HepG2 (cell line): ENCODE data around the gene GHR. TPM values are rescaled to one million over a fixed set of nuclear protein-coding genes. Genes with fewer than 3 reads are reported as not detected.

Experiments used
- ATAC-seq: fragments of 200-7000 bp; cut with Tn5 transposase; 3 replicates; pipeline ENCODE4 v1.9.1; 2020; ENCODE audit warnings: mild to moderate bottlenecking, moderate library complexity
- BruUV-seq: library from RNA; stranded (reverse); fragments of 400-500 nt; replicated peaks from 2 replicates; lab custom pipeline; 2021; lab: Mats Ljungman, UMichigan
- CTCF ChIA-PET: fragments of 300-600 bp; formaldehyde crosslinking; extraction: SDS; loops from one replicate; lab custom pipeline; 2021; ENCODE audit warnings: low total read pairs, inconsistent platforms, low intra/inter-chr PET ratio; lab: Yijun Ruan, JAX
- POLR2A ChIA-PET: fragments of 350-600 bp; sonication (Branson Sonifier 250); formaldehyde crosslinking; loops from one replicate; lab custom pipeline; 2020; ENCODE audit warnings: antibody characterized with exemption, inconsistent platforms; lab: Yijun Ruan, JAX
- DNase-seq: peaks from one replicate; pipeline ENCODE4 v3.0.0-alpha.2; 2015; ENCODE audit warnings: low spot score
- FAIRE-seq: peaks from 3 replicates; lab custom pipeline; 2011; peaks lifted over from hg19 to GRCh38; lab: Jason Lieb, UNC
- H2AFZ ChIP-seq: one replicate; pipeline ENCODE4 v1.6.1; 2011; ENCODE audit warnings: low read length, inconsistent platforms
- H3K27ac ChIP-seq: fragments of 300-600 bp; 3 replicates; pipeline ENCODE4 v1.8.0; 2011; ENCODE audit warnings: mixed run types, mild to moderate bottlenecking, mixed read lengths, low read length, inconsistent platforms; ENCODE audit not compliant: insufficient read depth; ENCODE audit errors: extremely low read length
- H3K27me3 ChIP-seq, 2 experiments: fragments of 200-600 bp in 1 of 2; 2 replicates in 1 of 2; 3 replicates in 1 of 2; pipeline versions ENCODE4 v1.6.0 to v1.8.0; 2011; ENCODE audit warnings: low read length in 2 of 2, mild to moderate bottlenecking in 2 of 2, moderate library complexity in 2 of 2, inconsistent platforms in 1 of 2; ENCODE audit not compliant: insufficient read depth in 2 of 2, control insufficient read depth in 1 of 2
- H3K36me3 ChIP-seq, 2 experiments: fragments of 200-600 bp in 1 of 2; replicated peaks in 1 of 2; 2 replicates in 1 of 2; 3 replicates in 1 of 2; pipeline versions ENCODE4 v1.5.1 to v1.8.0; 2011; ENCODE audit warnings: low read length in 2 of 2, inconsistent platforms in 1 of 2; ENCODE audit not compliant: insufficient read depth in 2 of 2, control insufficient read depth in 1 of 2
- H3K4me1 ChIP-seq: 2 replicates; pipeline ENCODE4 v1.5.1; 2012; ENCODE audit warnings: low read length, inconsistent platforms; ENCODE audit not compliant: insufficient read depth
- H3K4me2 ChIP-seq: 2 replicates; pipeline ENCODE4 v1.6.0; 2011; ENCODE audit warnings: low read depth, low read length, inconsistent platforms
- H3K4me3 ChIP-seq, 3 experiments: fragments of 200-600 bp in 1 of 3; sonication (generic), shearing (Covaris generic) in 1 of 3; replicated peaks in 1 of 3; 2 replicates each; pipeline ENCODE4 v1.5.1; 2011 to 2016; ENCODE audit warnings: low read length in 3 of 3, inconsistent platforms in 2 of 3, low read depth in 2 of 3, mild to moderate bottlenecking in 2 of 3, control low read depth in 1 of 3, mixed read lengths in 1 of 3; ENCODE audit not compliant: insufficient read depth in 1 of 3
- H3K79me2 ChIP-seq: one replicate; pipeline ENCODE4 v1.6.1; 2011; ENCODE audit warnings: low read length, inconsistent platforms; ENCODE audit not compliant: insufficient read depth
- H3K9ac ChIP-seq: 2 replicates; pipeline ENCODE4 v1.6.0; 2011; ENCODE audit warnings: mild to moderate bottlenecking, low read depth, low read length, inconsistent platforms; ENCODE audit not compliant: insufficient read depth
- H3K9me3 ChIP-seq: 2 replicates; pipeline ENCODE4 v1.5.1; 2012; ENCODE audit warnings: mild to moderate bottlenecking, low read length
- H4K20me1 ChIP-seq: 2 replicates; pipeline ENCODE4 v1.6.0; 2011; ENCODE audit warnings: inconsistent platforms, mild to moderate bottlenecking, low read length, moderate library complexity; ENCODE audit not compliant: insufficient read depth
- CBX1 ChIP-seq: IDR thresholded peaks from one replicate; pipeline ENCODE4 v1.6.1; 2016; ENCODE audit warnings: antibody characterized with exemption, low read depth
- CBX5 ChIP-seq: sonication (generic); formaldehyde crosslinking; IDR thresholded peaks from 2 replicates; pipeline ENCODE4 v1.4.0; 2020; ENCODE audit warnings: missing genetic modification reagents, borderline replicate concordance
- MEF2D ChIP-seq: sonication (generic); formaldehyde crosslinking; IDR thresholded peaks from 2 replicates; pipeline ENCODE4 v1.5.1; 2020; ENCODE audit warnings: mild to moderate bottlenecking, missing genetic modification reagents
- NCOR1 ChIP-seq: fragments of 200-600 bp; sonication (generic); IDR thresholded peaks from 2 replicates; pipeline ENCODE4 v1.7.0; 2017; ENCODE audit warnings: antibody characterized with exemption, low read length, borderline replicate concordance
- RARA ChIP-seq: IDR thresholded peaks from 2 replicates; pipeline ENCODE4 v1.6.1; 2016; ENCODE audit warnings: missing genetic modification reagents, missing compliant biosample characterization
- REL ChIP-seq: sonication (generic); formaldehyde crosslinking; conservative IDR thresholded peaks from 2 replicates; pipeline ENCODE4 v1.8.0; 2022; ENCODE audit warnings: mild to moderate bottlenecking, missing genetic modification reagents, moderate library complexity
- RNF2 ChIP-seq: fragments of 450-650 bp; conservative IDR thresholded peaks from 2 replicates; pipeline ENCODE4 v1.6.1; 2016; ENCODE audit warnings: low read depth
- SMC3 ChIP-seq: IDR thresholded peaks from 2 replicates; pipeline ENCODE4 v1.6.1; 2011; ENCODE audit warnings: low read length, improper control_type of control experiment
- TCF7 ChIP-seq: sonication (generic); IDR thresholded peaks from 2 replicates; pipeline ENCODE4 v1.6.1; 2016; ENCODE audit warnings: antibody characterized with exemption, low read depth
- ZBTB7B ChIP-seq: sonication (generic); formaldehyde crosslinking; IDR thresholded peaks from 2 replicates; pipeline ENCODE4 v1.4.0; 2020; ENCODE audit warnings: missing genetic modification reagents
- ZC3H13 ChIP-seq: sonication (generic); formaldehyde crosslinking; IDR thresholded peaks from 2 replicates; pipeline ENCODE4 v1.8.1; 2023; ENCODE audit warnings: mild to moderate bottlenecking, missing genetic modification reagents, moderate library complexity
- ZNF354B ChIP-seq: sonication (generic); formaldehyde crosslinking; IDR thresholded peaks from 2 replicates; pipeline ENCODE4 v1.8.0; 2022; ENCODE audit warnings: mild to moderate bottlenecking, missing genetic modification reagents
- ZNF432 ChIP-seq: sonication (generic); formaldehyde crosslinking; IDR thresholded peaks from 2 replicates; pipeline ENCODE4 v1.5.0; 2020; ENCODE audit warnings: missing genetic modification reagents, mild to moderate bottlenecking, borderline replicate concordance
- ZNF552 ChIP-seq: sonication (generic); formaldehyde crosslinking; IDR thresholded peaks from 2 replicates; pipeline ENCODE4 v1.9.0; 2022; ENCODE audit warnings: missing genetic modification reagents, mild to moderate bottlenecking, borderline replicate concordance
- ZNF558 ChIP-seq: sonication (generic); formaldehyde crosslinking; IDR thresholded peaks from 2 replicates; pipeline ENCODE4 v1.9.0; 2022; ENCODE audit warnings: mild to moderate bottlenecking, missing genetic modification reagents, borderline replicate concordance
- WGBS: methylation state at CpG from one replicate; pipeline ENCODE4 v1.1.6; 2017; ENCODE audit warnings: low lambda C conversion rate; 5-methylcytosine and 5-hydroxymethylcytosine counted together
- in situ Hi-C: cut with HindIII; loops from 2 replicates; pipeline ENCODE4 v1.10.0; 2017; ENCODE audit warnings: low pct_unique_long_range_greater_than_20kb; ENCODE audit not compliant: extremely low pct_ligation_motif_present
- intact Hi-C: fragments of 100-400 bp; cut with micrococcal nuclease; formaldehyde crosslinking; loops from one replicate; pipeline ENCODE4 v1.10.0; 2022; ENCODE audit not compliant: unreplicated experiment
- polyA plus RNA-seq, 8 experiments: library from polyadenylated mRNA; depleted of rRNA in 3 of 8; stranded (reverse) in 7 of 8; unstranded in 1 of 8; fragments of >200 nt; fragmentation: Illumina TruSeq in 4 of 8; extraction: Trizol in 4 of 8; gene quantifications; 2 replicates each; pipeline versions ENCODE4 v1.2.1 to v1.2.3, GENCODE V29; 2011 to 2016; ENCODE audit warnings: low read depth in 4 of 8, missing spikeins in 1 of 8, mixed read lengths in 1 of 8; ENCODE audit not compliant: insufficient read depth in 1 of 8
- total RNA-seq, 5 experiments: library from RNA; depleted of rRNA; stranded (reverse); fragments of >200 nt; fragmentation: Illumina TruSeq; extraction: Trizol; gene quantifications; 2 replicates each; pipeline ENCODE4 v1.2.3, GENCODE V29; 2016; ENCODE audit warnings: low read depth in 1 of 5
- TF ChIP-seq, protein P1 (sequence below): sonication (generic); formaldehyde crosslinking; IDR thresholded peaks from 2 replicates; pipeline ENCODE4 v1.5.1; 2020; ENCODE audit warnings: mild to moderate bottlenecking, moderate library complexity, missing genetic modification reagents
- TF ChIP-seq, protein P2 (sequence below): sonication (generic); formaldehyde crosslinking; IDR thresholded peaks from 2 replicates; pipeline ENCODE4 v1.4.0; 2020; ENCODE audit warnings: low read depth, mild to moderate bottlenecking, missing genetic modification reagents
- TF ChIP-seq, protein P3 (sequence below): sonication (generic); formaldehyde crosslinking; IDR thresholded peaks from 2 replicates; pipeline ENCODE4 v1.5.1; 2020; ENCODE audit warnings: mild to moderate bottlenecking, missing genetic modification reagents
- TF ChIP-seq, protein P4 (sequence below): sonication (generic); formaldehyde crosslinking; IDR thresholded peaks from 2 replicates; pipeline ENCODE4 v1.5.1; 2020; ENCODE audit warnings: missing genetic modification reagents, mild to moderate bottlenecking, borderline replicate concordance

GHR gene
- total and polyA plus RNA-seq, 2 of the 13 experiments (the other 11 are each of a cell fraction or from before 2014, with no cell fraction given): 0.07 TPM; not detected in 1

DNA sequence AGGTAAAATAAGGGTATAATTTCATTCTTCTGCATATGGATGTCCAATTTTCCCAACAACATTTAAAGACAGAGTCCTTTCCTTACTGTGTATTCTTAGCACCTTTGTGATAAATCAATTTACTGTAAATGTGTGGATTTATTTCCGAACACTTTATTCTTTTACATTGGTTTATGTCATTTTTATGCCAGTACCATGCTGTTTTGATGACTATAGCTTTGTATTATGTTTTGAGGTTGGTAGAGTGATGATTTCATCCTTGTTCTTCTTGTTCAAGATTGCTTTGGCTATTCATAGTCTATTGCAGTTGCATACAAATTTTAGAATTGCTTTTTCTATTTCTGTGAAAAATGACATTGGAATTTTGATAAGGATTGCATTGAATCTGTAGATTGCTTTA lies 280.0 kb downstream of the GHR start:
- ChIA-PET CTCF (no interaction called here), POLR2A (no interaction called here)
- Histone ChIP-seq H4K20me1 (no peaks in the 10 kb centered on the region), H3K4me1 (no peaks in the 10 kb centered on the region), H3K27ac (no peak overlapping the region), H3K4me3 (no peak overlapping the region), H3K9ac (no peak overlapping the region), H3K36me3 (no peaks in the 10 kb centered on the region), H2AFZ (no peak overlapping the region), H3K9me3 (0 out of 2 replicates have a peak, but pooled peaks cover 4% of the 10 kb centered on the region), H3K27me3 (no peaks in the 10 kb centered on the region), H3K4me2 (no peak overlapping the region), H3K79me2 (no peaks in the 10 kb centered on the region)
- FAIRE-seq (no peak), DNase-seq (no peak), ATAC-seq (no peak)
- no TSS peak for BruUV-seq
- in situ Hi-C loops: no loop called here
- TF ChIP-seq NCOR1: no peak
- TF ChIP-seq CBX5 (CRISPR knock-in tag): no peak
- TF ChIP-seq RARA (CRISPR knock-in tag): no peak
- TF ChIP-seq, protein P1, sequence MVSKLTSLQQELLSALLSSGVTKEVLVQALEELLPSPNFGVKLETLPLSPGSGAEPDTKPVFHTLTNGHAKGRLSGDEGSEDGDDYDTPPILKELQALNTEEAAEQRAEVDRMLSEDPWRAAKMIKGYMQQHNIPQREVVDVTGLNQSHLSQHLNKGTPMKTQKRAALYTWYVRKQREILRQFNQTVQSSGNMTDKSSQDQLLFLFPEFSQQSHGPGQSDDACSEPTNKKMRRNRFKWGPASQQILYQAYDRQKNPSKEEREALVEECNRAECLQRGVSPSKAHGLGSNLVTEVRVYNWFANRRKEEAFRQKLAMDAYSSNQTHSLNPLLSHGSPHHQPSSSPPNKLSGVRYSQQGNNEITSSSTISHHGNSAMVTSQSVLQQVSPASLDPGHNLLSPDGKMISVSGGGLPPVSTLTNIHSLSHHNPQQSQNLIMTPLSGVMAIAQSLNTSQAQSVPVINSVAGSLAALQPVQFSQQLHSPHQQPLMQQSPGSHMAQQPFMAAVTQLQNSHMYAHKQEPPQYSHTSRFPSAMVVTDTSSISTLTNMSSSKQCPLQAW (CRISPR knock-in tag): no peak
- no peak for TF ChIP-seq ZNF354B
- TF ChIP-seq ZNF432: no peak
- TF ChIP-seq ZNF558 (CRISPR knock-in tag): no peak
- TF ChIP-seq TCF7: no peak
- no peak for TF ChIP-seq MEF2D (CRISPR knock-in tag)
- TF ChIP-seq RNF2: no peak
- TF ChIP-seq ZBTB7B (CRISPR knock-in tag): no peak
- TF ChIP-seq ZC3H13 (CRISPR knock-in tag): no peak
- TF ChIP-seq ZNF552 (CRISPR knock-in tag): no peak
- no peak for TF ChIP-seq SMC3
- no peak for TF ChIP-seq REL (CRISPR knock-in tag)
- TF ChIP-seq, protein P2, sequence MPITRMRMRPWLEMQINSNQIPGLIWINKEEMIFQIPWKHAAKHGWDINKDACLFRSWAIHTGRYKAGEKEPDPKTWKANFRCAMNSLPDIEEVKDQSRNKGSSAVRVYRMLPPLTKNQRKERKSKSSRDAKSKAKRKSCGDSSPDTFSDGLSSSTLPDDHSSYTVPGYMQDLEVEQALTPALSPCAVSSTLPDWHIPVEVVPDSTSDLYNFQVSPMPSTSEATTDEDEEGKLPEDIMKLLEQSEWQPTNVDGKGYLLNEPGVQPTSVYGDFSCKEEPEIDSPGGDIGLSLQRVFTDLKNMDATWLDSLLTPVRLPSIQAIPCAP: no peak
- TF ChIP-seq, protein P3, sequence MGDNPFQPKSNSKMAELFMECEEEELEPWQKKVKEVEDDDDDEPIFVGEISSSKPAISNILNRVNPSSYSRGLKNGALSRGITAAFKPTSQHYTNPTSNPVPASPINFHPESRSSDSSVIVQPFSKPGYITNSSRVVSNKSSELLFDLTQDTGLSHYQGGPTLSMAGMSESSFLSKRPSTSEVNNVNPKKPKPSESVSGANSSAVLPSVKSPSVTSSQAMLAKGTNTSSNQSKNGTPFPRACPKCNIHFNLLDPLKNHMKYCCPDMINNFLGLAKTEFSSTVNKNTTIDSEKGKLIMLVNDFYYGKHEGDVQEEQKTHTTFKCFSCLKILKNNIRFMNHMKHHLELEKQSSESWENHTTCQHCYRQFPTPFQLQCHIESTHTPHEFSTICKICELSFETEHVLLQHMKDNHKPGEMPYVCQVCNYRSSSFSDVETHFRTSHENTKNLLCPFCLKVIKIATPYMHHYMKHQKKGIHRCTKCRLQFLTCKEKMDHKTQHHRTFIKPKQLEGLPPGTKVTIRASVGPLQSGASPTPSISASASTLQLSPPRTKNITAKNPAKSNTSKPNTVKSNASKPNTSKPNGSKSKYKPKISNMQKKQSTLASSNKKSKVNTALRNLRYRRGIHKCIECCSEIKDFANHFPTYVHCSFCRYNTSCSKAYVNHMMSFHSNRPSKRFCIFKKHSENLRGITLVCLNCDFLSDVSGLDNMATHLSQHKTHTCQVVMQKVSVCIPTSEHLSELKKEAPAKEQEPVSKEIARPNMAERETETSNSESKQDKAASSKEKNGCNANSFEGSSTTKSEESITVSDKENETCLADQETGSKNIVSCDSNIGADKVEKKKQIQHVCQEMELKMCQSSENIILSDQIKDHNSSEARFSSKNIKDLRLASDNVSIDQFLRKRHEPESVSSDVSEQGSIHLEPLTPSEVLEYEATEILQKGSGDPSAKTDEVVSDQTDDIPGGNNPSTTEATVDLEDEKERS (CRISPR knock-in tag): no peak
- TF ChIP-seq, protein P4, sequence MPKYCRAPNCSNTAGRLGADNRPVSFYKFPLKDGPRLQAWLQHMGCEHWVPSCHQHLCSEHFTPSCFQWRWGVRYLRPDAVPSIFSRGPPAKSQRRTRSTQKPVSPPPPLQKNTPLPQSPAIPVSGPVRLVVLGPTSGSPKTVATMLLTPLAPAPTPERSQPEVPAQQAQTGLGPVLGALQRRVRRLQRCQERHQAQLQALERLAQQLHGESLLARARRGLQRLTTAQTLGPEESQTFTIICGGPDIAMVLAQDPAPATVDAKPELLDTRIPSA (CRISPR knock-in tag): no peak
- no peak for TF ChIP-seq CBX1
- intact Hi-C loops: no loop called here
- 0% methylated on average over 1 of the region's 1 CpG for WGBS
